GM12874 (cell line): ENCODE results near the gene KRTAP12-4.

Source experiments
- CTCF ChIP-seq: IDR thresholded peaks from 2 replicates; pipeline ENCODE4 v1.5.1; 2011; ENCODE audit warnings: low read depth, mild to moderate bottlenecking, control low read depth, low read length, moderate library complexity; ENCODE audit not compliant: insufficient read depth

KRTAP12-4 gene

GRCh38 chr21:44654576-44655175, at the start of gene KRTAP12-4:
KRTAP12-4 (minus strand) TSS chr21:44654659; CDS start chr21:44654614, 45 bp downstream.
- TF ChIP-seq CTCF: no peak

- TF ChIP-seq CTCF: no peak
Measured at GRCh38 chr21:44703731-44704635, 49.5 kb upstream of the KRTAP12-4 start.

GRCh38 chr21:44702973-44703730, 48.7 kb upstream of the KRTAP12-4 start:
- no peak for TF ChIP-seq CTCF

GRCh38 chr21:44702111-44702972, 47.9 kb upstream of the KRTAP12-4 start:
- TF ChIP-seq CTCF: no peak

- TF ChIP-seq CTCF: no peak
Measured at GRCh38 chr21:44701541-44701940, 47.1 kb upstream of the KRTAP12-4 start.

GRCh38 chr21:44701023-44701400, 46.6 kb upstream of the KRTAP12-4 start:
- TF ChIP-seq CTCF: no peak
